Tracheal epithelial cell (primary cell): ENCODE results near the gene CYB5R3. TPM values are rescaled to one million over a fixed set of nuclear protein-coding genes. Genes with fewer than 3 reads are reported as not detected.

ENCODE experiments used
- total RNA-seq: library from RNA; depleted of rRNA; stranded (reverse); fragments of >200 nt; gene quantifications from 2 replicates; pipeline ENCODE4 v1.2.1, GENCODE V29; 2014

Gene CYB5R3
- 21.9 and 22.0 TPM in 2 replicates for total RNA-seq

DNA sequence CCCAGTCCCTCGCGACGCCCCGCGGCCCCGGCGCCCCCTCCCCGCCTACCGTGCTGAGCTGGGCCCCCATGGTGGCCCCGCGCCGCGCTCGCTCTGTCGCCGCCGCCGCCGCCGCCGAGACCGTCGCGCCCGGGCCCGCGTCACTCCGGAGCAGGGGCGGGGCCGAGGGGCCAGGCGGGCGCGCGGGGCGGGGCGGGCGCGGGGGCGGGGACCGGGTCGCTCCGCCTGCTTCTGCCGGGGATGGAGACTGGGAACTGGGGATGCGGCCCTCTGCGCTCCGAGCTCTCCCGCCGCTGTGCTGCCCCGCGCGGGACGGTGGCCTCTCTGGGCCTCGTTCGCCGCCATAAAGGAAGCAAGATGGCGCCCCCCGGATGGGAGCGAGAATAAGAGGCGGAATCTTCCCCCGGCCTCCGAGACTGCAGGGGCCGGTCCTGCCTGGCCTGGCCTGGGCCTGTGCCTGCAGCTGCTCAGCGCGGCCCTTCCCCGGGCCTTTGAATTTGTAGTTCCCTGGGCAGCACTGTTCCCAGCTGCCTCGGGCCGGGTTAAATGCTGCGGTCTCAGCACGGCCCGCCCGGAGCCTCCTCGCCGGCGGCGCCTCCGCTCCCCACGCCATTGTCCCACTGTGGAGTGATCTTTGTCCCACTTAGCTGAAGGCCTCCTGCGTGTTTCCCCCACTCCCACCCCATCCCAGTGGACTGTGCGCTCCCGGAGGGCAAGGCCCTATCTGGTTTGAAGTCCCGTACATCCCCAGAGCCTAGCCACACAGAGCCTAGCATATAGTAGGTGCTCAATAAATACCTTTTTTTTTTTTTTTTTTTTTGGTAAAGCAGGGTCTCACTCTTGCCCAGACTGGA, at the start of gene CYB5R3:
Gene CYB5R3, minus strand, starts transcription at position 147 of the 854 bp plus-strand sequence. Its CDS starts 77 bp downstream, at position 70.

DNA sequence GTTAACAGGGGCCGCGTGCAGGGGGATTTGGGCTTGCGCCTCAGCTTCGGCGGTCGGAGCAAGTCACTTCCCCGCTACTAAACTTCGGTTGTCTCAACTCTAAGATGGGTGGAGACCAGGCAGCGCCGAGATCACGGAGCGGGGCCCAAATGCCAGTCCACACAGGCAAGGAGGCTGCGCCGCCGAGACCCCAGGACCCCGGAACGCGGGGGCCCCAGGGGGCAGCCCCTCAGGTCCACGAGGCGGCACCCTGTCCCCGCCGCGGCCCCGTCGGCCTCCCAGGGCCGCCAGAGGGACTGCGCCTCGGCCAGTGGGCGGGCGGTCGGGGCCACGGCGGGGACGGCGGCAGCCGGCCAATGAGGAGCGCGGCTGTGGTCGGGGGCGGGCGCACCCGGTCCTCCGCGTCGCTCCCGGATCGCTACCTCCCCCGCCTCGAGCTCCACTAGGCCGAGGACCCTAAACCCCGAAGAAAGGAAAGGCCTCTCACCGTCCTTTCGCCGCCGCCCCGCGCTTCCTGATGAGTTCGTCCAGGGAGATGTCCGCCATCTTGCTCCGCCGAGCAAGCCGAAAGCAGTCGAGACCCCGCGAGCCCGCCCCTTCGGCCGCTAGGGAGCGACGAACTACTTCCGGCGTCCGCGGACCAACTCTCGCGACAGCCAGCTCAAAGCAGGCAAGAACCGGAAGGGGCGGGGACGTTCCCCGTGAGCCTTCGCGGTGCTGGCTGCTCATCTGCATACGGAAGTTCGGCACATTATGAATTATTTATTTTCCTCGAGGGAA, 34.7 kb downstream of the CYB5R3 start, which contains the start of gene POLDIP3:
Gene POLDIP3, minus strand, starts transcription at position 572 of the 780 bp plus-strand sequence. Its CDS starts 26 bp downstream, at position 546.

Other genes starting within 250 kb of the CYB5R3 start
- under 0.01 TPM in 1 of 2 replicates, not detected in the other for gene NFAM1, start 217.0 kb downstream of the CYB5R3 start, total RNA-seq
- 36.4 and 52.1 TPM in 2 replicates for gene RRP7A, start 129.6 kb downstream of the CYB5R3 start, total RNA-seq
- gene SERHL2, start 95.4 kb downstream of the CYB5R3 start, total RNA-seq, result 0.43 and 8.7 TPM in 2 replicates
- gene POLDIP3, start 34.5 kb downstream of the CYB5R3 start, total RNA-seq, result 16.1 and 24.1 TPM in 2 replicates
- gene ATP5MGL, start 8.8 kb downstream of the CYB5R3 start, total RNA-seq, result not detected in 2 replicates
- 17.1 and 35.2 TPM in 2 replicates for gene A4GALT, start 71.5 kb upstream of the CYB5R3 start, total RNA-seq
- gene ARFGAP3, start 207.9 kb upstream of the CYB5R3 start, total RNA-seq, result 74.5 and 81.8 TPM in 2 replicates